GM12801 (cell line): ENCODE measurements around the gene FBXO21.

ENCODE experiments used
- TF ChIP-seq, protein P1 (sequence below): IDR thresholded peaks from one replicate; pipeline ENCODE4 v1.5.1; 2011; ENCODE audit warnings: control low read depth; ENCODE audit not compliant: insufficient read length; ENCODE audit errors: extremely low read depth

Gene FBXO21

DNA sequence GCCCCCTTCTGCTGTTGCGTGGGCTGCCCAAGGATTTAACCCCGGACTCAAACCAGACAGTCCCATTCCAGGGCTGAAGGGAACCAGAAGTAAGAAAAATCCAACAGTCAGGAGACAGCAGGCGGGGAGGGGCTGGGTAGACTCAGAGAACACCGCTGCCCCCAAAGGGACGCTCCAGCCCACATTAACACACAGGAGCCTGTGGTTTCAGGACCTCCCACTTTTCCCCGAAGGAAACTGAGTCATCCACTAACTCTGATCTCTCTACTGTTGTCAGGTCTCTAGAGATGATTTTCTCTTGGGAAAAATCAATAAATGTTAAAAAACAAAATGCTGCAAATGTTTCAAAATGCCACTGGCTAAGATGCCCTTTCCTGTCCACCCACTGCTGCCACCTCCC is 41.6 kb downstream of the FBXO21 start:
- TF ChIP-seq, protein P1, sequence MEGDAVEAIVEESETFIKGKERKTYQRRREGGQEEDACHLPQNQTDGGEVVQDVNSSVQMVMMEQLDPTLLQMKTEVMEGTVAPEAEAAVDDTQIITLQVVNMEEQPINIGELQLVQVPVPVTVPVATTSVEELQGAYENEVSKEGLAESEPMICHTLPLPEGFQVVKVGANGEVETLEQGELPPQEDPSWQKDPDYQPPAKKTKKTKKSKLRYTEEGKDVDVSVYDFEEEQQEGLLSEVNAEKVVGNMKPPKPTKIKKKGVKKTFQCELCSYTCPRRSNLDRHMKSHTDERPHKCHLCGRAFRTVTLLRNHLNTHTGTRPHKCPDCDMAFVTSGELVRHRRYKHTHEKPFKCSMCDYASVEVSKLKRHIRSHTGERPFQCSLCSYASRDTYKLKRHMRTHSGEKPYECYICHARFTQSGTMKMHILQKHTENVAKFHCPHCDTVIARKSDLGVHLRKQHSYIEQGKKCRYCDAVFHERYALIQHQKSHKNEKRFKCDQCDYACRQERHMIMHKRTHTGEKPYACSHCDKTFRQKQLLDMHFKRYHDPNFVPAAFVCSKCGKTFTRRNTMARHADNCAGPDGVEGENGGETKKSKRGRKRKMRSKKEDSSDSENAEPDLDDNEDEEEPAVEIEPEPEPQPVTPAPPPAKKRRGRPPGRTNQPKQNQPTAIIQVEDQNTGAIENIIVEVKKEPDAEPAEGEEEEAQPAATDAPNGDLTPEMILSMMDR = no peak

DNA sequence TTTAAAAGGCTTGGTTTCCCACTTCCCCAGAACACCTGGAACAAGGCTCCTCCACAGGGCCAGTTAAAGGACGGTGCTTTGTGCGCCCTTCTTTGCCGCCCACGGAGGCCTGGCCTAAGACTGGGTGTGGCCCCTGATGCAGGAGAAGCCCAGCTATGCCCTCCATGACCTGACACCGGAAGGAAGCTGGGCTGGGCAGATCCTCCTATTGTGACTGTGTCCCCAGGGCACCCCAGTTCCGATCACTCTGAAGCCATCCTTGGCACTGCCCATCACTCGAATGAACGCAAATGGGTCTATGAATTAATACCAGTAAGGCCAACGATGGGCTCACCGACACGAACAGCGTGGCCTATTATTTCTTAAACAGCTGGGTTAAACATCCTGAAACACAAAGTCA is 42.6 kb downstream of the FBXO21 start:
- TF ChIP-seq, protein P1 = no peak

DNA sequence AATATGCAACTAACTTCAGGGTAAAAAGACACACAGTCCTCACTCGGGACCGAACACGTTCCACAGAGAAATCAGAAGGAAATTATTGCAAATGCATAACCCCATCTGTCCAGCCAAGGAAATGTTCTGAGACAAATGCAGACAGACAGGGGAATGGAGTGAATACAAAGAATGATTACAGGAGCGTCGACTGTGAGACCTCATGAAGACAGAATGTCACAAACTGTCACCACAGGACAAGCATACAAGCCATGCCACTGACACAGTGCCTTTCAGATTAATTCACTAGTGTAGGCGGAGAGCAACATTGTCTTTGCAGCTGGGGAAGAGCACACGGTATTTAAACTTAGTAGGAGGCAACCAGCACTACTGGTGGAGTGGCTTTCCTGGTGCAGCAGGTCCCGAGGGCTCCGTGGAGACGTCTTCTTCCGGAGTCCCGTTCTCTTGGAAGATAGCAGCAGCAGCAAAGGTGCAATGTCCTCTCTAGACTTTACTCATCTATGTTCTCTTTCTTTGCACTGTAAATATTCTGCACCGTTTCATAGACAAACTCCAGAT is 44.6 kb downstream of the FBXO21 start:
- TF ChIP-seq, protein P1 = no peak

DNA sequence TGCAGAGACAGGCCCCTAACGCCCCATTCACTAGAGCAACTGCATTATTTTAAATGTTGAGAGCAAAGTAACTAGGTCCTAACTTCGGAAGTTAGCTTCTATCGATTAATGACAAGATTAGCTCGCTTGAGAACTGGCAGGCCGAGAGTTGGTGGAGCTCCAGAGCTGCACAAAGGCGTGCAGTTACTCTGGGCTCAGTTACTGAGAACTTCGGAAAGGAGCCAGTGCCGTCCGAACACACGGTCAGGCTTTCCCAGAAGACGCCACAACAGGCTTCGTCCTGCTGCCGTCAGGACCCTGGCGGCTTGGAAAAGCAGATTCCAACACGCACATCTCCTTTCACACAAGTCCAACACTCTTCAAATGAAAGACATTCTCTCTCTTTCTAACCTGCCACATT is 45.7 kb downstream of the FBXO21 start:
- TF ChIP-seq, protein P1 = no peak

DNA sequence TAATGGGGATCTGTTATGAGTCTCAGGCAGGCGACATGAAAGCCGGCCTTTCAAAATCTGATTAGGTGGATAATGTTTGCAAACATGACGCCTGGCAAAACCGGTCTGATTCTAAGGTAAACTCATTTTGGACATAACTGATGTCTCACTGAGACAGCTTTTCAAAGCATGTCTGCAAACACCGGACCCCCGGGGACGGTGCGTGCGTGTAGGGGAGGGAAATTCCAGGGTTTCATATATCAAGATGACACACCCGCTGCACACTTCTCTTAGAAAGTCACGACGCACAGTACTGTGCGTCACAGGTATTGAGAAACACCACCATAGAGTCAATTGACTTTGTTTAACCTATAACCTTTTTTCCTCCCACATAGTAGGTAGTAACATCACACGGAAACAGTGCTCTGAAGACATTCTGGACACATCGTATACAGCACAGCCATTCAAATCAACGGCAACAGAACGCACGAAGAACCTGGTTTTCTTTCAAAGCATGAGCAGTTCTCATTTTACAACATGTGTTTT is 47.2 kb downstream of the FBXO21 start:
- TF ChIP-seq, protein P1 = no peak

DNA sequence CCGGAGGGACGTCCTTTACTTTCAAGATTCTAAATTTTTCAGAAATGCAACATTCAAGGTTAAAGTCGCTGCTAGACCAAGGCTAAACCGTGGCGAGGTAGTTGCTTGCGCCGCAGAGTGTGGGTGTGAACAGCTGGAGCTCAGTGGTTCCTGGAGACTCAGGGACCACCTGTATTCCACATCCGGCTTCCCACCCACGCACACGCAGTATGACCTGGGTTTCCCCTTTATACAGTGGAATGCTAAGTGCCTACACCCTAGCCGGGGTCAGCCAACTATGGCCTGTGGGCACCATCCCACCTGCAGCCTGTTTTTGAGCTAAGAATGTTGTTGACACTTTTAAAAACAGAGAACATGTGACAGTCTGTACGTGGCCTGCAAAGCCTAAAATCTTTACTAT is 48.2 kb downstream of the FBXO21 start:
- TF ChIP-seq, protein P1 = no peak

DNA sequence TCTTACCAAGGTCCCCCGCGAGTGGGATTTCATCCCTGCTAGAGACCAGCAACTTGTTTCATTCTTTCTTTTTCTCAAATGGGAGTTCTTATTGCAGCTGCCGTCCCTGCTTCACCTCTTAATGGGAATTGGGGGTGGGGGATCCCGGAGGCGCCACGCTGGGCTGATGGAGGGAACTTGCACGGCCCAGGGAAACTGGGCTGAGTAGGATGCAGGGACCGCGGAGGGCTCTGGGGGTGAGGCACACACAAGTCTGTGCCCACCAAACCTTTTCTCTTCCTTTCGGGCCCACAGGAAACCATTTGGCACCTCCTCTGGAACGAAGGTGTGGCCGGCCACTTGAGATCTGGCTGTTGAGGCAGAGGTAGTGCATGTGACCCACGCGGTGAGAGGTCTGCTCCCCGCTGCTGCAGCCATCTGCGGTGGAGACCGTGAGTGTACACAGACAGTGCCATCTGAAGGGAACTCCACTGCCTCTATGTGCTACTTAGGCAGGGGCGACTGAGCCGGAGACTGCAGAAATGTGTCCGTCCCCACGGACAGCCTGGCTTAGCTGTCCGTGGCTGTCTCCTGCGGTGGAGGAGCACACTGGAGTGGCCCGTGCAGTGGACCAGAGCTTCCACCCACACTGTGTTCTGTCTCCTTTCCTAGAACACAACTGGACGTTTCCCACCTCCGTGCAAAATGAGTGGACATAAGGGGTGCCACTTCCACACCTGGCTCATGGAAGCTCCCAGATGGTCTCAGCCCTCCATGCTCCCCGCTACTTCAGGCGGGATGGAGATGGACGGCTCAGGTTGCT is 49.0 kb downstream of the FBXO21 start:
- TF ChIP-seq, protein P1 = no peak
